ENCODE data around the gene CCDC60.

DNA sequence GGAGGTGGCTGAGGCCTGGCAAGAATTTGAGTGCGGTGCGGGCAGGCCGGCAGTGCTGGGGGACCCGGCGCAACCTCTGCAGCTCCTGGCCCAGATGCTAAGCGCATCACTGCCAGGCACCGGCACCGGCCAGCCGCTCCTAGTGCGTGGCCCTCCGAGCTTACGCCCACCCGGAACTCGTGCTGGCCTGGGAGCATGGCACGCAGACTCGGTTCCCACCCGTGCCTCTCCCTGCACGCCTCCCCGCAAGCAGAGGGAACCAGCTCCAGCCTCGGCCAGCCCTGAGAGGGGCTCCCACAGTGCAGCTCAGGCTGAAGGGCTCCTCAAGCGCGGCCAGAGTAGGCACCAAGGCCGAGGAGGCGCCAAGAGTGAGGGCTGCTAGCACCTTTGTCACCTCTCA is 63.7 kb downstream of the CCDC60 start:
- TF ChIP-seq, protein P1, sequence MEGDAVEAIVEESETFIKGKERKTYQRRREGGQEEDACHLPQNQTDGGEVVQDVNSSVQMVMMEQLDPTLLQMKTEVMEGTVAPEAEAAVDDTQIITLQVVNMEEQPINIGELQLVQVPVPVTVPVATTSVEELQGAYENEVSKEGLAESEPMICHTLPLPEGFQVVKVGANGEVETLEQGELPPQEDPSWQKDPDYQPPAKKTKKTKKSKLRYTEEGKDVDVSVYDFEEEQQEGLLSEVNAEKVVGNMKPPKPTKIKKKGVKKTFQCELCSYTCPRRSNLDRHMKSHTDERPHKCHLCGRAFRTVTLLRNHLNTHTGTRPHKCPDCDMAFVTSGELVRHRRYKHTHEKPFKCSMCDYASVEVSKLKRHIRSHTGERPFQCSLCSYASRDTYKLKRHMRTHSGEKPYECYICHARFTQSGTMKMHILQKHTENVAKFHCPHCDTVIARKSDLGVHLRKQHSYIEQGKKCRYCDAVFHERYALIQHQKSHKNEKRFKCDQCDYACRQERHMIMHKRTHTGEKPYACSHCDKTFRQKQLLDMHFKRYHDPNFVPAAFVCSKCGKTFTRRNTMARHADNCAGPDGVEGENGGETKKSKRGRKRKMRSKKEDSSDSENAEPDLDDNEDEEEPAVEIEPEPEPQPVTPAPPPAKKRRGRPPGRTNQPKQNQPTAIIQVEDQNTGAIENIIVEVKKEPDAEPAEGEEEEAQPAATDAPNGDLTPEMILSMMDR (IDR thresholded peaks at IDR 0.05 in 4 of 5, conservative IDR thresholded peaks at IDR 0.05 in 1 of 5) = no peak
- no peak for TF ChIP-seq POLR2A (IDR thresholded peaks at IDR 0.05)

All from gastrocnemius medialis (tissue), 4 donors.